PFSK-1 (cell line): ENCODE results near the gene STK24.

Experiments
- POLR2AphosphoS5 ChIP-seq: IDR thresholded peaks from 2 replicates; pipeline ENCODE4 v1.6.1; 2012; ENCODE audit warnings: low read depth, mild to moderate bottlenecking, control low read depth, low read length, moderate library complexity
- REST ChIP-seq, 2 experiments: IDR thresholded peaks; 2 replicates each; pipeline versions ENCODE4 v1.6.1 to v1.8.0; 2011 to 2012; ENCODE audit warnings: low read depth in 2 of 2, low read length in 2 of 2, control low read depth in 1 of 2, inconsistent platforms in 1 of 2, mild to moderate bottlenecking in 1 of 2, moderate library complexity in 1 of 2; ENCODE audit not compliant: insufficient read depth in 1 of 2
- TAF1 ChIP-seq: IDR thresholded peaks from 2 replicates; pipeline ENCODE4 v1.6.1; 2012; ENCODE audit warnings: low read length, control low read depth, borderline replicate concordance; ENCODE audit not compliant: insufficient read depth

GRCh38 chr13:98537740-98538139 is 39.2 kb downstream of the STK24 start:
- TF ChIP-seq REST (IDR thresholded peaks at IDR 0.05; ENCODE audit: insufficient read depth in 1 of 2, low read depth in 2 of 2, low read length in 2 of 2) (no peak), TAF1 (no peak), POLR2AphosphoS5 (no peak)
